Stimulated activated naive B cell treated with anti-CD40 and anti-IgM and Interleukin-4, amounts not matched to agents 10 μg/mL and 1 μg/mL and 100 μg/mL, for 72 hours (primary cell): ENCODE results near the gene LGALS4.
"Not testable (repeated sequence)": the region's sequence is repeated elsewhere in the genome, so short reads cannot be mapped to it uniquely, and the experiment has no call there.

Experiments used
- ATAC-seq, 2 donors: fragments of 150-1000 bp; cut with Tn5 transposase; replicated peaks; 2 replicates each; pipeline ENCODE4 v1.10.0; 2021; ENCODE audit warnings: moderate library complexity in 1 of 2
- DNase-seq: peaks from one replicate; pipeline ENCODE4 v3.0.0; 2021
- H3K27ac Mint-ChIP-seq: one replicate; pipeline ENCODE4 v1.8.0; 2022; ENCODE audit warnings: mild to moderate bottlenecking, mixed read lengths
- H3K27me3 Mint-ChIP-seq, 2 donors: one replicate each; pipeline ENCODE4 v1.8.0; 2022; ENCODE audit warnings: mixed read lengths in 2 of 2
- H3K36me3 Mint-ChIP-seq, 2 donors: one replicate each; pipeline ENCODE4 v1.8.0; 2022; ENCODE audit warnings: mixed read lengths in 2 of 2, mild to moderate bottlenecking in 1 of 2
- H3K4me1 Mint-ChIP-seq, 2 donors: one replicate each; pipeline ENCODE4 v1.8.0; 2022; ENCODE audit warnings: mixed read lengths in 2 of 2, mild to moderate bottlenecking in 1 of 2
- H3K4me3 Mint-ChIP-seq, 2 donors: one replicate each; pipeline ENCODE4 v1.8.0; 2022; ENCODE audit warnings: mild to moderate bottlenecking in 2 of 2, mixed read lengths in 2 of 2, moderate library complexity in 1 of 2
- H3K9me3 Mint-ChIP-seq, 2 donors: one replicate each; pipeline ENCODE4 v1.8.0; 2022; ENCODE audit warnings: mixed read lengths in 2 of 2, mild to moderate bottlenecking in 1 of 2

LGALS4 gene

GRCh38 chr19:38812841-38813320, at the start of gene LGALS4:
LGALS4 (minus strand) TSS chr19:38812945; CDS start chr19:38812886, 59 bp downstream.
- Mint-ChIP-seq H3K4me3 (no peak within 1 kb of the TSS), H3K36me3 (peaks cover 17 to 31% of the 10 kb centered on the region in 2 donors), H3K9me3 (no peaks in the 10 kb centered on the region), H3K27ac (no peak within 1 kb of the TSS), H3K4me1 (peaks cover 0 to 3% of the 10 kb centered on the region in 2 donors), H3K27me3 (no peaks in the 10 kb centered on the region)
- DNase-seq (no peak), ATAC-seq (no peak)

GRCh38 chr19:38861368-38861767, 48.6 kb upstream of the LGALS4 start:
- Mint-ChIP-seq H3K9me3 (peaks cover 0 to 2% of the 10 kb centered on the region in 2 donors), H3K27me3 (no peaks in the 10 kb centered on the region), H3K4me1 (peaks cover 51 to 78% of the 10 kb centered on the region in 2 donors), H3K36me3 (peaks cover 16 to 21% of the 10 kb centered on the region in 2 donors), H3K4me3 (no peak overlapping the region), H3K27ac (no peak overlapping the region)
- DNase-seq (no peak), ATAC-seq (no peak)

- ATAC-seq, H3K4me3 Mint-ChIP-seq, H3K36me3 Mint-ChIP-seq, DNase-seq, H3K9me3 Mint-ChIP-seq, H3K27me3 Mint-ChIP-seq: not testable (repeated sequence)
- Mint-ChIP-seq H3K27ac (peak overlapping the region; percentile 72), H3K4me1 (peaks cover 37 to 65% of the 10 kb centered on the region in 2 donors)
Observed at GRCh38 chr19:38859631-38860204, 47.0 kb upstream of the LGALS4 start.

GRCh38 chr19:38856813-38857212, 44.1 kb upstream of the LGALS4 start:
- H3K36me3 Mint-ChIP-seq, result peaks cover 6 to 12% of the 10 kb centered on the region in 2 donors
- no peaks in the 10 kb centered on the region for H3K9me3 Mint-ChIP-seq
- peak overlapping the region; percentile 89 for H3K27ac Mint-ChIP-seq
- peaks cover 33 to 56% of the 10 kb centered on the region in 2 donors for H3K4me1 Mint-ChIP-seq
- peak overlapping the region; percentile 47 to 60 for H3K4me3 Mint-ChIP-seq
- H3K27me3 Mint-ChIP-seq, result no peaks in the 10 kb centered on the region
- DNase-seq, result no peak
- no peak for ATAC-seq

GRCh38 chr19:38855751-38856150, 43.0 kb upstream of the LGALS4 start:
- peaks cover 36 to 58% of the 10 kb centered on the region in 2 donors for H3K4me1 Mint-ChIP-seq

GRCh38 chr19:38854961-38855360, 42.2 kb upstream of the LGALS4 start:
- H3K9me3 Mint-ChIP-seq, H3K27me3 Mint-ChIP-seq, DNase-seq, H3K27ac Mint-ChIP-seq, ATAC-seq, H3K4me3 Mint-ChIP-seq: not testable (repeated sequence)
- H3K36me3 Mint-ChIP-seq, result peaks cover 9 to 23% of the 10 kb centered on the region in 2 donors
- H3K4me1 Mint-ChIP-seq, result peaks cover 35 to 54% of the 10 kb centered on the region in 2 donors

More at GRCh38 chr19:38855751-38856150, 43.0 kb upstream of the LGALS4 start:
- H3K27me3 Mint-ChIP-seq, H3K4me3 Mint-ChIP-seq, H3K27ac Mint-ChIP-seq, H3K9me3 Mint-ChIP-seq, DNase-seq, ATAC-seq: not testable (repeated sequence)
- H3K36me3 Mint-ChIP-seq, result peaks cover 9 to 22% of the 10 kb centered on the region in 2 donors

GRCh38 chr19:38853214-38853613, 40.5 kb upstream of the LGALS4 start:
- ATAC-seq (no peak), DNase-seq (no peak)
- H3K4me3 Mint-ChIP-seq, result peak overlapping the region; percentile 91 to 98
- no peaks in the 10 kb centered on the region for H3K27me3 Mint-ChIP-seq
- no peaks in the 10 kb centered on the region for H3K9me3 Mint-ChIP-seq
- H3K4me1 Mint-ChIP-seq, result peaks cover 33 to 47% of the 10 kb centered on the region in 2 donors
- peak overlapping the region; percentile 99 for H3K27ac Mint-ChIP-seq
- H3K36me3 Mint-ChIP-seq, result peaks cover 20 to 34% of the 10 kb centered on the region in 2 donors

GRCh38 chr19:38852231-38853044, 39.7 kb upstream of the LGALS4 start:
- ATAC-seq (peak in 1 of 2 donors; percentile 3), DNase-seq (peak; percentile 47)
- H3K36me3 Mint-ChIP-seq, result peaks cover 25 to 41% of the 10 kb centered on the region in 2 donors
- peak overlapping the region; percentile 91 to 98 for H3K4me3 Mint-ChIP-seq
- H3K4me1 Mint-ChIP-seq, result peaks cover 30 to 47% of the 10 kb centered on the region in 2 donors
- no peaks in the 10 kb centered on the region for H3K27me3 Mint-ChIP-seq
- peak overlapping the region; percentile 99 for H3K27ac Mint-ChIP-seq
- H3K9me3 Mint-ChIP-seq, result no peaks in the 10 kb centered on the region

GRCh38 chr19:38851622-38852230, 39.0 kb upstream of the LGALS4 start:
- peak; percentile 17 to 30 for ATAC-seq
- no peaks in the 10 kb centered on the region for H3K27me3 Mint-ChIP-seq
- no peaks in the 10 kb centered on the region for H3K9me3 Mint-ChIP-seq
- peak; percentile 90 for DNase-seq
- H3K4me3 Mint-ChIP-seq, result peak overlapping the region; percentile 98
- peaks cover 27 to 46% of the 10 kb centered on the region in 2 donors for H3K36me3 Mint-ChIP-seq
- H3K27ac Mint-ChIP-seq, result peak overlapping the region; percentile 100
- peaks cover 29 to 47% of the 10 kb centered on the region in 2 donors for H3K4me1 Mint-ChIP-seq

GRCh38 chr19:38850976-38851621, 38.4 kb upstream of the LGALS4 start:
- ATAC-seq, result no peak
- Mint-ChIP-seq H3K36me3 (peaks cover 25 to 45% of the 10 kb centered on the region in 2 donors), H3K4me1 (peaks cover 25 to 45% of the 10 kb centered on the region in 2 donors), H3K9me3 (no peaks in the 10 kb centered on the region), H3K27me3 (no peaks in the 10 kb centered on the region), H3K27ac (peak overlapping the region; percentile 100), H3K4me3 (peak overlapping the region; percentile 89 to 98)
- peak; percentile 47 for DNase-seq

GRCh38 chr19:38850436-38850975, 37.8 kb upstream of the LGALS4 start:
- DNase-seq (no peak), ATAC-seq (peak; percentile 78 to 79)
- Mint-ChIP-seq H3K27me3 (no peaks in the 10 kb centered on the region), H3K9me3 (no peaks in the 10 kb centered on the region), H3K4me1 (peaks cover 29 to 50% of the 10 kb centered on the region in 2 donors), H3K27ac (peak overlapping the region; percentile 100), H3K4me3 (peak overlapping the region; percentile 89 to 98), H3K36me3 (peaks cover 31 to 51% of the 10 kb centered on the region in 2 donors)

GRCh38 chr19:38849860-38850435, 37.2 kb upstream of the LGALS4 start, which contains the start of gene HNRNPL:
HNRNPL (minus strand) TSS chr19:38849986; CDS start chr19:38849966, 20 bp downstream.
- peak; percentile 60 to 69 for ATAC-seq
- Mint-ChIP-seq H3K9me3 (no peaks in the 10 kb centered on the region), H3K27ac (peak within 1 kb of the TSS; percentile 100), H3K4me1 (peaks cover 32 to 55% of the 10 kb centered on the region in 2 donors), H3K36me3 (peaks cover 34 to 55% of the 10 kb centered on the region in 2 donors), H3K27me3 (no peaks in the 10 kb centered on the region), H3K4me3 (peak within 1 kb of the TSS; percentile 89 to 98)
- DNase-seq, result peak; percentile 99
